ENCODE results near the gene DNAJB2. TPM values are rescaled to one million over a fixed set of nuclear protein-coding genes. Genes with fewer than 3 reads are reported as not detected.
"Not testable (repeated sequence)": the region's sequence is repeated elsewhere in the genome, so short reads cannot be mapped to it uniquely, and the experiment has no call there.

Gene DNAJB2
- total RNA-seq, 1 experiment from 2014 or later: 15.2 TPM

GRCh38 chr2:219282943-219283581 lies 3.9 kb downstream of the DNAJB2 start:
- no peak for DNase-seq (ENCODE audit: extremely low read depth, low read depth)

GRCh38 chr2:219284501-219285372 lies 5.6 kb downstream of the DNAJB2 start:
- no peak for DNase-seq (ENCODE audit: extremely low read depth, low read depth)

- no peak for DNase-seq (ENCODE audit: extremely low read depth, low read depth)
Observed at GRCh38 chr2:219285373-219285735, 6.2 kb downstream of the DNAJB2 start.

GRCh38 chr2:219285894-219286425 lies 6.8 kb downstream of the DNAJB2 start:
- no peak for DNase-seq (ENCODE audit: extremely low read depth, low read depth)

GRCh38 chr2:219286436-219287115 lies 7.4 kb downstream of the DNAJB2 start:
- no peak for DNase-seq (ENCODE audit: extremely low read depth, low read depth)

GRCh38 chr2:219287116-219287440 lies 7.9 kb downstream of the DNAJB2 start:
- DNase-seq (ENCODE audit: extremely low read depth, low read depth): not testable (repeated sequence)

- DNase-seq (ENCODE audit: extremely low read depth, low read depth): no peak
Observed at GRCh38 chr2:219287580-219288265, 8.6 kb downstream of the DNAJB2 start.

- no peak for DNase-seq (ENCODE audit: extremely low read depth, low read depth)
Observed at GRCh38 chr2:219289195-219289536, 10.0 kb downstream of the DNAJB2 start.

GRCh38 chr2:219289537-219290361 lies 10.6 kb downstream of the DNAJB2 start:
- no peak for DNase-seq (ENCODE audit: extremely low read depth, low read depth)

GRCh38 chr2:219290381-219291171 lies 11.4 kb downstream of the DNAJB2 start:
- no peak for DNase-seq (ENCODE audit: extremely low read depth, low read depth)

- DNase-seq (ENCODE audit: extremely low read depth, low read depth): no peak
Observed at GRCh38 chr2:219291394-219291793, 12.2 kb downstream of the DNAJB2 start.

GRCh38 chr2:219291910-219292490 lies 12.8 kb downstream of the DNAJB2 start:
- no peak for DNase-seq (ENCODE audit: extremely low read depth, low read depth)

GRCh38 chr2:219292616-219293015 lies 13.4 kb downstream of the DNAJB2 start:
- no peak for DNase-seq (ENCODE audit: extremely low read depth, low read depth)

GRCh38 chr2:219293736-219294231 lies 14.6 kb downstream of the DNAJB2 start:
- no peak for DNase-seq (ENCODE audit: extremely low read depth, low read depth)

GRCh38 chr2:219294356-219295351 lies 15.5 kb downstream of the DNAJB2 start:
- peak; percentile 77 for DNase-seq (ENCODE audit: extremely low read depth, low read depth)

- DNase-seq (ENCODE audit: extremely low read depth, low read depth): no peak
Observed at GRCh38 chr2:219296142-219296541, 17.0 kb downstream of the DNAJB2 start.

- no peak for DNase-seq (ENCODE audit: extremely low read depth, low read depth)
Observed at GRCh38 chr2:219296631-219297391, 17.6 kb downstream of the DNAJB2 start.
